ENCODE measurements around the gene HLF. TPM values are rescaled to one million over a fixed set of nuclear protein-coding genes. Genes with fewer than 3 reads are reported as not detected.

HLF gene
- total and polyA plus RNA-seq, 10 of the 15 experiments (the other 5 are each of a cell fraction or from before 2014, with no cell fraction given), result 0.01 to 0.33 (median 0.20) TPM; not detected in 3

- TF ChIP-seq STAT3 (IDR thresholded peaks at IDR 0.05; ENCODE audit: low read depth, low read length), result no peak
- TF ChIP-seq JUNB (IDR thresholded peaks at IDR 0.05), result no peak
- no peak for TF ChIP-seq RUNX3 (IDR thresholded peaks at IDR 0.05; ENCODE audit: low read length)
- TF ChIP-seq ZSCAN29 (IDR thresholded peaks at IDR 0.05), result no peak
- no peak for ATAC-seq
- Histone ChIP-seq H3K36me3 (ENCODE audit: control insufficient read depth in 2 of 2, insufficient read depth in 2 of 2, low read length in 1 of 2) (no peaks in the 10 kb centered on the region), H3K27ac (ENCODE audit: control insufficient read depth, insufficient read depth) (no peak overlapping the region), H3K4me1 (ENCODE audit: control insufficient read depth, insufficient read depth, low read length) (no peaks in the 10 kb centered on the region), H2AFZ (ENCODE audit: control insufficient read depth, low read depth, low read length) (no peak overlapping the region), H4K20me1 (ENCODE audit: control insufficient read depth, insufficient read depth) (no peaks in the 10 kb centered on the region), H3K79me2 (ENCODE audit: control insufficient read depth, insufficient read depth, low read length) (no peaks in the 10 kb centered on the region), H3K9me3 (replicated peaks; ENCODE audit: control insufficient read depth, insufficient read depth, low read length) (peaks cover 2% of the 10 kb centered on the region; the same call in 2 of the 3 replicates), H3K9ac (ENCODE audit: control insufficient read depth, insufficient read depth, low read length) (no peak overlapping the region), H3K4me2 (ENCODE audit: control insufficient read depth, insufficient read depth) (no peak overlapping the region), H3K4me3 (no peak overlapping the region), H3K27me3 (replicated peaks in 1 of 2; ENCODE audit: control insufficient read depth in 2 of 2, insufficient read depth in 2 of 2, low read length in 1 of 2) (peaks cover 0 to 3% of the 10 kb centered on the region in 2 experiments; a peak in 3 of 4 replicates)
- FAIRE-seq, result no peak
- SMC1A ChIA-PET (ENCODE audit: uncharacterized antibody, unreplicated experiment), result interaction anchor here (1.1 kb wide), 1 partner anchor 13 kb away, joined by 3 read pairs; no protein-coding TSS in a partner anchor
- RAD21 ChIA-PET (ENCODE audit: unreplicated experiment), result interaction anchor here (1.0 kb wide), 1 partner anchor 179 kb away, joined by 3 read pairs; no protein-coding TSS in a partner anchor
- BruUV-seq (replicated peaks), result no TSS peak
- in situ Hi-C loops (cut with MboI), result no loop called here
- CTCF ChIA-PET, result interaction anchor here (1.3 kb wide), 1 partner anchor 11 kb away, joined by 3 read pairs; no protein-coding TSS in a partner anchor
- POLR2A ChIA-PET, result no interaction called here
- intact Hi-C loops (cut with micrococcal nuclease; ENCODE audit: unreplicated experiment), result no loop called here
- DNase-seq (ENCODE audit: low read depth, low spot score), result no peak
These were observed 70.9 kb downstream of the HLF start for GRCh38 chr17:55335625-55336024.

- ATAC-seq, result no peak
These were observed 71.7 kb downstream of the HLF start for GRCh38 chr17:55336426-55336825.

More at GRCh38 chr17:55336426-55336825, 71.7 kb downstream of the HLF start:
- no peak overlapping the region for H3K27ac ChIP-seq (ENCODE audit: control insufficient read depth, insufficient read depth)
- H3K4me1 ChIP-seq (ENCODE audit: control insufficient read depth, insufficient read depth, low read length), result no peaks in the 10 kb centered on the region
- CTCF ChIA-PET, result no interaction called here
- RAD21 ChIA-PET (ENCODE audit: unreplicated experiment), result no interaction called here
- FAIRE-seq, result no peak
- POLR2A ChIA-PET, result no interaction called here
- DNase-seq (ENCODE audit: low read depth, low spot score), result no peak
- no peaks in the 10 kb centered on the region for H3K36me3 ChIP-seq (ENCODE audit: control insufficient read depth in 2 of 2, insufficient read depth in 2 of 2, low read length in 1 of 2)
- H3K4me3 ChIP-seq, result no peak overlapping the region
- peaks cover 2% of the 10 kb centered on the region; the same call in 2 of the 3 replicates for H3K9me3 ChIP-seq (replicated peaks; ENCODE audit: control insufficient read depth, insufficient read depth, low read length)
- no peak for TF ChIP-seq USF1 (IDR thresholded peaks at IDR 0.05; ENCODE audit: borderline replicate concordance, extremely low read length, insufficient read depth, low read depth, low read length)
- no peak for TF ChIP-seq STAT3 (IDR thresholded peaks at IDR 0.05; ENCODE audit: low read depth, low read length)
- no peak for TF ChIP-seq SPI1 (IDR thresholded peaks at IDR 0.05; ENCODE audit: borderline replicate concordance, insufficient read depth, low read depth, low read length)
- no peak for TF ChIP-seq ETV6 (conservative IDR thresholded peaks at IDR 0.05 in 1 of 2, IDR thresholded peaks at IDR 0.05 in 1 of 2; ENCODE audit: borderline replicate concordance in 1 of 2, low read depth in 1 of 2)
- TF ChIP-seq ZNF384 (IDR thresholded peaks at IDR 0.05; ENCODE audit: borderline replicate concordance, low read depth, low read length), result no peak
- no peak for TF ChIP-seq ZNF687 (IDR thresholded peaks at IDR 0.05)
- TF ChIP-seq HDGF (IDR thresholded peaks at IDR 0.05), result no peak
- no peak for TF ChIP-seq CHD2 (IDR thresholded peaks at IDR 0.05; ENCODE audit: borderline replicate concordance, low read depth, low read length)
- no peak for TF ChIP-seq POU2F2 (IDR thresholded peaks at IDR 0.05; ENCODE audit: borderline replicate concordance, low read depth, low read length)
- no peak overlapping the region for H3K4me2 ChIP-seq (ENCODE audit: control insufficient read depth, insufficient read depth)
- SMC1A ChIA-PET (ENCODE audit: uncharacterized antibody, unreplicated experiment), result no interaction called here
- H3K79me2 ChIP-seq (ENCODE audit: control insufficient read depth, insufficient read depth, low read length), result no peaks in the 10 kb centered on the region
- H3K27me3 ChIP-seq (replicated peaks in 1 of 2; ENCODE audit: control insufficient read depth in 2 of 2, insufficient read depth in 2 of 2, low read length in 1 of 2), result peaks cover 0 to 3% of the 10 kb centered on the region in 2 experiments; a peak in 2 of 4 replicates
- in situ Hi-C loops (cut with MboI), result no loop called here
- BruUV-seq (replicated peaks), result no TSS peak
- 4% methylated on average over 2 of the region's 2 CpGs for WGBS (ENCODE audit: insufficient coverage, insufficient replicate concordance, low lambda C conversion rate, missing lambda C conversion rate)
- no peak overlapping the region for H3K9ac ChIP-seq (ENCODE audit: control insufficient read depth, insufficient read depth, low read length)
- H2AFZ ChIP-seq (ENCODE audit: control insufficient read depth, low read depth, low read length), result no peak overlapping the region
- intact Hi-C loops (cut with micrococcal nuclease; ENCODE audit: unreplicated experiment), result no loop called here
- H4K20me1 ChIP-seq (ENCODE audit: control insufficient read depth, insufficient read depth), result no peaks in the 10 kb centered on the region

Measured in GM12878 (cell line).